Heart left ventricle (tissue), 16 donors: ENCODE data around the gene SYNDIG1L. TPM values are rescaled to one million over a fixed set of nuclear protein-coding genes. Genes with fewer than 3 reads are reported as not detected.

Source experiments
- ATAC-seq, 4 donors: fragments of 200-7000 bp; cut with Tn5 transposase; one replicate each; pipeline ENCODE4 v1.9.1; 2020 to 2022; ENCODE audit warnings: moderate library complexity in 4 of 4, mild to moderate bottlenecking in 3 of 4, moderate number of reproducible peaks in 1 of 4
- DNase-seq, 5 donors: peaks; one replicate each; pipeline ENCODE4 v3.0.0-alpha.2; 2020
- H3K27ac ChIP-seq, 12 donors: fragments of 200-600 bp; sonication (generic) in 4 of 12; one replicate each; pipeline versions ENCODE4 v1.5.0 to v1.8.0; 2016 to 2022; ENCODE audit warnings: mild to moderate bottlenecking in 2 of 12
- H3K27me3 ChIP-seq, 9 donors: fragments of 200-600 bp; sonication (generic) in 2 of 9; one replicate each; pipeline versions ENCODE4 v1.5.1 to v1.8.0; 2016 to 2022; ENCODE audit warnings: mild to moderate bottlenecking in 3 of 9
- H3K36me3 ChIP-seq, 9 donors: fragments of 200-600 bp; sonication (generic) in 2 of 9; one replicate each; pipeline versions ENCODE4 v1.5.0 to v1.8.0; 2018 to 2022; ENCODE audit warnings: mild to moderate bottlenecking in 2 of 9
- H3K4me1 ChIP-seq, 12 donors: fragments of 200-600 bp; sonication (generic) in 4 of 12; one replicate each; pipeline versions ENCODE4 v1.5.0 to v1.8.0; 2016 to 2022; ENCODE audit warnings: mild to moderate bottlenecking in 3 of 12
- H3K4me3 ChIP-seq, 12 donors: fragments of 200-600 bp; sonication (generic) in 4 of 12; one replicate each; pipeline versions ENCODE4 v1.5.0 to v1.8.0; 2017 to 2022; ENCODE audit warnings: mild to moderate bottlenecking in 9 of 12, moderate library complexity in 4 of 12
- H3K9me3 ChIP-seq, 12 donors: fragments of 200-600 bp; sonication (generic) in 4 of 12; one replicate each; pipeline versions ENCODE4 v1.5.0 to v1.8.0; 2016 to 2022; ENCODE audit warnings: mild to moderate bottlenecking in 1 of 12
- CTCF ChIP-seq, 12 donors: fragments of 200-600 bp; sonication (generic) in 4 of 12; IDR thresholded peaks; one replicate each; pipeline versions ENCODE4 v1.5.0 to v1.8.0; 2018 to 2022; ENCODE audit warnings: antibody characterized with exemption in 12 of 12, mild to moderate bottlenecking in 5 of 12
- POLR2A ChIP-seq, 2 donors: fragments of 450-650 bp; IDR thresholded peaks; one replicate each; pipeline ENCODE4 v1.6.1; 2017; ENCODE audit warnings: antibody characterized with exemption in 2 of 2, mild to moderate bottlenecking in 2 of 2, moderate library complexity in 2 of 2
- WGBS, 4 donors: extraction: QIAGEN DNeasy Blood & Tissue Kit in 2 of 4; methylation state at CpG; one replicate each; pipeline versions ENCODE4 v1.1.5 to v1.1.7; 2013 to 2018; 5-methylcytosine and 5-hydroxymethylcytosine counted together
- intact Hi-C, 10 donors: fragments of 100-400 bp; cut with DNase I; formaldehyde crosslinking; loops; one replicate each; pipeline versions ENCODE4 v1.11.1 to v1.14.2; 2022
- polyA plus RNA-seq, 2 donors: library from polyadenylated mRNA; stranded (reverse); fragments of 200-250 nt; gene quantifications; one replicate each; pipeline ENCODE4 v1.2.3, GENCODE V29; 2013
- total RNA-seq, 9 donors: library from RNA; depleted of rRNA in 2 of 9; stranded (reverse); fragments of >200 nt in 2 of 9; fragmentation: NEBNext Ultra II Directional in 3 of 9; extraction: Animal tissue kit (Norgen Biotek cat#: 25700) in 3 of 9; gene quantifications; one replicate each; pipeline versions ENCODE4 v1.1.0 to v1.2.4, GENCODE V29; 2016 to 2023
- donor health status: ischemic (EF 13 %, LVEDD 7.1; RV severe dilation, severe dysfunction).
- donor health status: healthy with polysubstance abuse.
- donor health status: DM: no; HTN: yes; CAD: no.
- donor health status: DM: no; HTN: no; CAD: no.
- donor health status: ischemic (EF 25% LVEDD 6.9; RV normal size, moderate dysfunction).
- donor health status: ischemic (EF 25% LVEDD 5.7; RV mildly dilated, moderate dysfunction).
- donor health status: healthy.
- donor health status: DM: yes; HTN: yes; CAD: no.
- donor health status: ischemic (EF 35%, LVEDD 5.7; RV mildly dilated, moderate dysfunction).
- donor health status: nonischemic (EF 11% LVEDD 7.7; RV severe dilation, severe dysfunction).
- donor health status: DM: yes; HTN: yes; CAD: no.
- donor health status: PGD.
- donor health status: ischemic (EF 29% LVEDD 5.4; RV normal size, mild dysfunction).
- donor health status: nonischemic (EF 23%, LVEDD 6.1; RV moderate dilation, normal function).

Gene SYNDIG1L
- total and polyA plus RNA-seq, 11 donors: 0.06 to 0.32 (median 0.10) TPM; not detected in 6

GRCh38 chr14:74469548-74470518, 43.8 kb upstream of the SYNDIG1L start:
- Histone ChIP-seq H3K4me3 (no peak overlapping the region), H3K27ac (peak overlapping the region in 1 of 12 donors; percentile 18), H3K9me3 (no peaks in the 10 kb centered on the region), H3K27me3 (no peaks in the 10 kb centered on the region), H3K4me1 (peaks cover 0 to 10% (median 0%) of the 10 kb centered on the region in 12 donors), H3K36me3 (peaks cover 0 to 41% (median 15%) of the 10 kb centered on the region in 9 donors)
- no peak for TF ChIP-seq POLR2A (IDR thresholded peaks at IDR 0.05)
- no peak for TF ChIP-seq CTCF (IDR thresholded peaks at IDR 0.05)
- 69 to 83% (median 74%) methylated on average over 7 of the region's 7 CpGs for WGBS, 4 donors
- intact Hi-C loops: loop anchor here in 1 of 10 donors (5.0 kb wide), 1 partner anchor 88 kb away; no protein-coding TSS in a partner anchor
- DNase-seq (no peak), ATAC-seq (peak in 1 of 4 donors; percentile 22)

GRCh38 chr14:74468513-74468912, 42.5 kb upstream of the SYNDIG1L start:
- no peak for DNase-seq
- TF ChIP-seq POLR2A (IDR thresholded peaks at IDR 0.05) (no peak), CTCF (IDR thresholded peaks at IDR 0.05) (no peak)
- Histone ChIP-seq H3K9me3 (no peaks in the 10 kb centered on the region), H3K4me3 (no peak overlapping the region), H3K27ac (no peak overlapping the region), H3K4me1 (peaks cover 0 to 9% (median 0%) of the 10 kb centered on the region in 12 donors), H3K36me3 (peaks cover 0 to 28% (median 5%) of the 10 kb centered on the region in 9 donors), H3K27me3 (no peaks in the 10 kb centered on the region)
- no peak for ATAC-seq
- intact Hi-C loops: loop anchor here in 1 of 10 donors (5.0 kb wide), 1 partner anchor 86 kb away; no protein-coding TSS in a partner anchor
- 93 to 99% (median 98%) methylated on average over 3 of the region's 3 CpGs for WGBS, 4 donors

- peaks cover 0 to 6% (median 0%) of the 10 kb centered on the region in 12 donors for H3K4me1 ChIP-seq
- intact Hi-C loops: loop anchor here in 1 of 10 donors (5.0 kb wide), 1 partner anchor 83 kb away; no protein-coding TSS in a partner anchor
- WGBS, 4 donors: 86 to 94% (median 92%) methylated on average over 2 of the region's 2 CpGs
- no peak overlapping the region for H3K27ac ChIP-seq
- DNase-seq (no peak), ATAC-seq (no peak)
- no peaks in the 10 kb centered on the region for H3K27me3 ChIP-seq
- no peak for TF ChIP-seq CTCF (IDR thresholded peaks at IDR 0.05)
- H3K4me3 ChIP-seq: no peak overlapping the region
- peaks cover 0 to 3% (median 0%) of the 10 kb centered on the region in 9 donors for H3K36me3 ChIP-seq
- H3K9me3 ChIP-seq: no peaks in the 10 kb centered on the region
These were observed 39.3 kb upstream of the SYNDIG1L start for GRCh38 chr14:74465335-74465734.

GRCh38 chr14:74464785-74465184, 38.8 kb upstream of the SYNDIG1L start:
- intact Hi-C loops: loop anchor here in 1 of 10 donors (5.0 kb wide), 1 partner anchor 82 kb away; no protein-coding TSS in a partner anchor
- TF ChIP-seq CTCF (IDR thresholded peaks at IDR 0.05): no peak
- TF ChIP-seq POLR2A (IDR thresholded peaks at IDR 0.05): no peak
- Histone ChIP-seq H3K4me1 (peaks cover 0 to 4% (median 0%) of the 10 kb centered on the region in 12 donors), H3K9me3 (no peaks in the 10 kb centered on the region), H3K4me3 (no peak overlapping the region), H3K27ac (no peak overlapping the region), H3K36me3 (peaks cover 0 to 3% (median 0%) of the 10 kb centered on the region in 9 donors), H3K27me3 (no peaks in the 10 kb centered on the region)
- DNase-seq (no peak), ATAC-seq (no peak)
- WGBS, 4 donors: 91 to 100% (median 96%) methylated on average over 3 of the region's 3 CpGs
